NB4 (cell line): Measurements from ENCODE around the gene PIAS1.

Experiments
- MYC ChIP-seq: IDR thresholded peaks from 2 replicates; pipeline ENCODE4 v1.6.1; 2011; ENCODE audit warnings: low read depth, low read length
- POLR2A ChIP-seq: IDR thresholded peaks from 2 replicates; pipeline ENCODE4 v1.6.1; 2011; ENCODE audit warnings: mild to moderate bottlenecking; ENCODE audit not compliant: insufficient read length; ENCODE audit errors: extremely low read depth
- TF ChIP-seq, protein P1 (sequence below): IDR thresholded peaks from one replicate; pipeline ENCODE4 v1.5.1; 2012; ENCODE audit warnings: low read depth, low read length
- TF ChIP-seq, protein P2 (sequence below): IDR thresholded peaks from 2 replicates; pipeline ENCODE4 v1.6.1; 2011; ENCODE audit warnings: low read depth, low read length

DNA sequence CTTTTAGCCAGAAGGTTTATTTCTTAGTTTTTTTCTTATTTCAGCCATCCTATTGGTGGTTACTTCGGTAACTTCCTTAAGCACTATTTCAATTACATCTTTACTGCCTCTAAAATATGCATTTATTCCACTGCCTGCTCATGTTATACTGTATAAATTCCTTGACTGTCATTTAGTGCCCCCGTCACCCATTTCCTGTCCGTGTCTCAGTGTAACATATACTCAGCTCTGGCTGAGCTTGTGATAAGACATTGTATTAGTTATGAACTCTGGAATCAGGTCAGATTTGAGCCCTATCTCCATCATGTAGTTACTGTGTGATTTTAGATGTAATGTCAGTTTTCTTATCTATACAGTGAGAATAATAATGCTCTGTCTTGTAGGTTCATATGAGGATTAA is 24.2 kb downstream of the PIAS1 start:
- TF ChIP-seq, protein P1, sequence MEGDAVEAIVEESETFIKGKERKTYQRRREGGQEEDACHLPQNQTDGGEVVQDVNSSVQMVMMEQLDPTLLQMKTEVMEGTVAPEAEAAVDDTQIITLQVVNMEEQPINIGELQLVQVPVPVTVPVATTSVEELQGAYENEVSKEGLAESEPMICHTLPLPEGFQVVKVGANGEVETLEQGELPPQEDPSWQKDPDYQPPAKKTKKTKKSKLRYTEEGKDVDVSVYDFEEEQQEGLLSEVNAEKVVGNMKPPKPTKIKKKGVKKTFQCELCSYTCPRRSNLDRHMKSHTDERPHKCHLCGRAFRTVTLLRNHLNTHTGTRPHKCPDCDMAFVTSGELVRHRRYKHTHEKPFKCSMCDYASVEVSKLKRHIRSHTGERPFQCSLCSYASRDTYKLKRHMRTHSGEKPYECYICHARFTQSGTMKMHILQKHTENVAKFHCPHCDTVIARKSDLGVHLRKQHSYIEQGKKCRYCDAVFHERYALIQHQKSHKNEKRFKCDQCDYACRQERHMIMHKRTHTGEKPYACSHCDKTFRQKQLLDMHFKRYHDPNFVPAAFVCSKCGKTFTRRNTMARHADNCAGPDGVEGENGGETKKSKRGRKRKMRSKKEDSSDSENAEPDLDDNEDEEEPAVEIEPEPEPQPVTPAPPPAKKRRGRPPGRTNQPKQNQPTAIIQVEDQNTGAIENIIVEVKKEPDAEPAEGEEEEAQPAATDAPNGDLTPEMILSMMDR, result no peak
- no peak for TF ChIP-seq POLR2A
- TF ChIP-seq MYC, result no peak
- TF ChIP-seq, protein P2, sequence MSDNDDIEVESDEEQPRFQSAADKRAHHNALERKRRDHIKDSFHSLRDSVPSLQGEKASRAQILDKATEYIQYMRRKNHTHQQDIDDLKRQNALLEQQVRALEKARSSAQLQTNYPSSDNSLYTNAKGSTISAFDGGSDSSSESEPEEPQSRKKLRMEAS, result no peak
